Stimulated activated CD8-positive, alpha-beta memory T cell treated with anti-CD3 and anti-CD28 coated beads, Interleukin-12 subunit alpha, Interleukin-12 subunit beta, amount 100 ng/mL, for 4 hours (primary cell): Measurements from ENCODE around the gene ERBB2.
"Not testable (repeated sequence)": the region's sequence is repeated elsewhere in the genome, so short reads cannot be mapped to it uniquely, and the experiment has no call there.

Experiments used
- DNase-seq: peaks from one replicate; pipeline ENCODE4 v3.0.0-alpha.2; 2020; ENCODE audit warnings: low read depth

ERBB2 gene

GRCh38 chr17:39745335-39746144 is 45.7 kb downstream of the ERBB2 start:
- DNase-seq: no peak

DNA sequence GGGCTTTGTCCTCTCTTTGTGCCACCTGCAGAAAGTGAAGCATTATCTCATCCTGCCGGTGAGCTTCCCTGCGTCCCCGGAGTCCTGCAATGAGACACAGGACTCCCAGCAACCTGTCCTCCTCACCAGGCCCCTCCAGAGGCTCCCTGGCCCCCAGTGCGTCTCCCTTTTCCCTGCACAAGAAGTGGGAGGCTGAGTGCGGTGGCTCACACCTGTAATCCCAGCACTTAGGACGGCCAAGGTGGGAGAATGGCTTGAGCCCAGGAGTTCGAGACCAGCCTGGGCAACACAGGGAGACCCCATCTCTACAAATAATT is 46.2 kb downstream of the ERBB2 start:
- no peak for DNase-seq

DNA sequence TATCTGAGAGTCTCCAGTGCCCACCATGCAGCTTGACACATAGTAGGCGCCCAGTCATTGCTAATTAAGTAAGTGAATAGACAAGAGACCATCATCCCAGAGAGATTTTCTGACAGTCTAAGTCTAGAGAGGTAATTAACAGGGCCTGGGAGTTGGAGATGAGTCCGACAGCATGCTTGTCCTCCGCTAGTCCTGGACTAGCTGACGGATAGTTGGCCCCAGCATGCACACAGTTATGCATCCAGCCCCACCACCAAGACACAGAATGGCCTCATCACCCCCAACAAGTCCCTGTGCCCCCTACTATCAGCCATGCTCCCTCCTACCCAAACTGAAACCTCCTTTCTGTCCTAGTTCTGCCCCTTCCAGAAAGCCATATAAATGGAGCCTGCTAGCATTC is 47.9 kb downstream of the ERBB2 start:
- DNase-seq: no peak

DNA sequence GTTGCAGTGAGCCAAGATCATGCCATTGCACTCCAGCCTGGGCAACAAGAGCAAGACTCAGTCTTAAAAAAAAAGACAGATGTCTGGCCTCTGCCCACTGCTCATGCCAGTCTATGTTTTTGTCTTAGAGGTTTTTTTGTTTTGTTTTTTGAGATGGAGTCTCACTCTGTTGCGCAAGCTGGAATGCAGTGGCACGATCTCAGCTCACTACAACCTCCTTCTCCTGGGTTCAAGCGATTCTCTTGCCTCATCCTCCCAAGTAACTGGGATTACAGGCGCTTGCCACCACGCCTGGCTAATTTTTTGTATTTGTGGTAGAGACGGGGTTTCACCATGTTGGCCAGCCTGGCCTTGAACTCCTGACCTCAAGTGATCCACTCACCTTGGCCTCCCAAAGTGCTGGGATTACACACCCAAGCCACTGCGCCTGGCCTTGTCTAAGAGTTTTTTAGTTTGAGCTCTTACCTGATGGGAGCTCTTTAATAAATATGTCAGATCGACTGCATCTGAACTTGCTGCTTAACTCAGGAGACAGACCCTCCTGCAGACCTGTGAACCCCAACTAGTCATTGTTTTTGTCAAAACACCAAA is 48.7 kb downstream of the ERBB2 start:
- DNase-seq: not testable (repeated sequence)

DNA sequence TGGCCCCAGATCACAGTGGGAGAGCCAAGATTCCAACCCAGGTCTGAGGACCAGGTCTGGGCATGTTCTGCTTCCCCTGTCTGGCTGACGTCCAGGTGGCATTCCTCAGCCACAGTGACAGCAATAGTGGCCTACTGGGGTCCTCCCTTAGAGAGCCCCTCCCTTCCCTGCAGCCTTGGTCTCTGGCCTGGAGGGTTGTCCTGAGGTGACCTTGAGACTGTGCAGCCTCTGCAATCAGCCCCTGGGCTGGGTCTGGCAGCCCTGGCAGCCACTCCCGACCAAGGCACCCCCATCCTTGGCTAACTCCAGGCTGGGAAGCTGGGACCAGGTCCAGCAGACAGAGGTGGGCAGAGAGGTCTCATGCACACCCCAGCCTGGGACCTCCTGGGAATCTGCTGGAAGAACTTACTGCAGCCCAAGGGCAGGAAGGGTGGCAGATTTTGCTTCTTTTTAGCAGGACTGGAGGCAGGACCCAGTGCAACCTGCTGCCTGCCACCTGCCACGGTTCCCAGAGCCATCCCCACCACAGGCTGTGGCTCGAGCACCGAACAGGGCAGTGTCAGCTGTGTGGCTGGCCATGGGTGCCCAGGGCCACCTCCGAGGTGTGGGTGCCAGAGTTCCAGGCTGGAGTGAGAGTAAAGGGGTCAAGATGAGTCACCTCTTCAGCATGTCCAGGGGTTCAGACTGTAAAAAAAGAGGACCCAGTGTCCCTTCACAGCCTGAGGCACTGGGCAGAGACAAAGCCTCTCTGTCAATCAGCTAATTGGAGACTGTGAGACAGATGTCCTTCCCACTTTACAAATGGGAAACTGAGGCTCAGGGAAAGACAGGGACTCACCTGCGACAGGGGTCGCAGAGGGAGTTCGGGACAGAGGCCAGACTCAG is 50.5 kb downstream of the ERBB2 start:
- DNase-seq: no peak

DNA sequence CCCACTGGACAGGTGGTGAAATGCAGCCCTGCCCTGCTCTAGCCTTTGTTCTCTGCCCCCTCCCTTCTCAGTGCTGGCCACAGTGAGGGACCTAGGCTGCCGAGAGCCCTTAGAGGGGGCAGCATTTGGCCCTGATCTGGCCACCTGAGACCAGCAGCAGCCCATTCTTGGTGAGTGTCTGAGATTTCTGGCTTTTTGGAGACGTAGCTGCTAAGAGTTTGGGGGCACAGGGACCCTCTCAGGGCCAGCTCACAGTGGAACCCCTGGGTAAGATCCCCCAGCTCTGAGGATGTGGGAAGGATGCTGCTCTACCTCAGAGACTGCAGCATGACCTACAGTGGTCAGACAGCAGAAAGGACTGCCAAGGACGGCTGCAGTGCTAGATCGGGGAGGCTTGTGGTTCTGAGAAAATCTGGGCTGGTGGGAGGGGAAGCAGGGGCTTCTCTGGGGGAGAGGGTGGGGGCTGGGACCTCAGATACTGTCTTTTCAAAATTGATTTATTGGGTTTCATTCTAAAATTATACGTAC is 51.2 kb downstream of the ERBB2 start:
- no peak for DNase-seq

DNA sequence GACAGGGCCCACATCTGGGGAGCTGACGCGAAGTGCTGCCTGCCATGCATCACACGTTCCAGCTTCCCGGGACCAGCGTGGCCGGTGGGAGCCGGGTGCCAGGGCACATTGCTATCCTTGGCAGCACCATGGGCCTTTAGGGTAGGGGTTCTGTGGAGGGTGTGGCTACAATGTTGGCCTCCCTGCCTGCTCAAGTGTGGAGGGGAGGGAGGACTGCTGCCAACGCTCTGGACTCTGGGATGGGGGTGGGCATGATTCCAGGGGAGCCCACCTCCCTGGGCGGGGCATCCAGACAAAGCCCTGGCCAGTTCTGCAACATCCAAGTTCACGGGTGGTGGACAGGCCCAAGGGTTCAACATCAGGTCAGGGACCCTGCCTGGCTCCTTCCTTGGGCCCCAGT is 51.8 kb downstream of the ERBB2 start:
- DNase-seq: no peak

DNA sequence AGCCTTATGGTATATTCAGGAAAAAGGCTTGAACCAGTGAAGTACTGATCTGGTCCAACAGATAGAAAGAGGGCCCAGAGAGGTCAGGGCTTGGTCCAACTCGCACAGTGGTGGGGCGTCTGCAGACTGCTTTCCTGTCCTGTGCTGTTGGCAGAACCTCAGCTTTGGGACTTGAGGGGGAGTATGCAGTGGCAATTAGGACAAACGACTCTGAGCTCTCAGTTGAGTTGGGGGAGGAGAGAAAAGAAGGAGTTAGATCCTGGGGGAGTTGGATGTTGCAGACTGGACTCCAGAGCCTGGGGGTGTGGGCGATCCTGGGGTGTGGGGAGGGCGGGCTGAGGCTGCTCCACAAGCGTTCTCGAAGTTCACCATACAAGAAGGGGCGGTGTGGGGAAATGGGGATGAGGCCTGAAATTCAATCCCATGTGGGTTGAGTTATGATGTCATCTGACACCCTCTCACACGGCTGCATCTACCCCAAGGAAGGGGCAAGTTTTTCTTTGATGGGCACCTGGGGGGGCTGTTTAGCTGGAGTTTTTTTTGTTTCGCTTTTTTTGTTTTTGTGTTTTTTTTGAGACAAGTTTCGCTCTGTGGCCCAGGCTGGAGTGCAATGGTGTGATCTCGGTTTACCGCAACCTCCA is 52.5 kb downstream of the ERBB2 start:
- no peak for DNase-seq

GRCh38 chr17:39753514-39754160 is 53.8 kb downstream of the ERBB2 start:
- peak; percentile 68 for DNase-seq

DNA sequence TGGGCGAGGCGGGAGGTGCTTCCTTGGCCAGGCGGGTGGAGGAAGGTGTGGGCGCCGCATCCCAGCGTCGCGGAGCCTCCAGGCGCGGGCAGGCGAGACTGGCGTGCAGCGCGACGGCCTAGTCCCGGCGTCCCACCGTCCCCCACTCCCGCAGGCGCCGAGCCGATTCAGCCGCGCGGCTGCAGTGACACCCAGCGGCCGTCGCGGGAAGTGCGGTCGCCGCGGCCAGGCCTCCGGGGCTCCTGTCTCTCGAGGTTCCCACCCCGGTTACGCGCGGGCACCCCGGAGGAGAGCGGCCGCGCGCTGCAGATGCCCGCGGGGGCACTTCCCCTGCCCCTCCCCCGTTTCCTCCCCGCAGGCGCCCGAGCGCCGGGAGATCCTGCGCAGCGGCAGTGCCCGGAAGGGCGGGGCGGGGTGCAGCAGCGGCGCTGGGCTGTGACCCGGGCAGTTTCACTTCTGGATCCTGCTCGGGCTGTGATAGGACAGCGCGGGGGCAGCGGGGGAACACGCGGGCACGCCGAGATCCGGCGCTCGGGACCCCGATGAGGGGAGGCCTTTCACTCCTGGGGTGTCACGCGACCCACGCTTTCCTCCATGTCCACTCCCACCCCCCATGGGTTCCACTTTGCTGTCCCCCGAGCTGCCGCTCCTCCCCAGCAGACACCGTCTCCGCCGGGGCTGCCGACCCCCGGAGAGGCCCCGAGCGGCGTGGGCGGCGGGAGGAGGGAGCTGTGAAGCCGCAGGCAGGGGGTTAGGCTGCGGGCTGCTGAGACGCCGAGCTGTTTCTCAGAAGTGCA is 54.5 kb downstream of the ERBB2 start:
- DNase-seq: peak; percentile 96

GRCh38 chr17:39754958-39755553 is 55.2 kb downstream of the ERBB2 start:
- no peak for DNase-seq

- DNase-seq: peak; percentile 45
Observed at GRCh38 chr17:39755554-39756379, 55.9 kb downstream of the ERBB2 start.

GRCh38 chr17:39756380-39757079 is 56.7 kb downstream of the ERBB2 start:
- DNase-seq: no peak

- DNase-seq: no peak
Observed at GRCh38 chr17:39757176-39757662, 57.4 kb downstream of the ERBB2 start.

DNA sequence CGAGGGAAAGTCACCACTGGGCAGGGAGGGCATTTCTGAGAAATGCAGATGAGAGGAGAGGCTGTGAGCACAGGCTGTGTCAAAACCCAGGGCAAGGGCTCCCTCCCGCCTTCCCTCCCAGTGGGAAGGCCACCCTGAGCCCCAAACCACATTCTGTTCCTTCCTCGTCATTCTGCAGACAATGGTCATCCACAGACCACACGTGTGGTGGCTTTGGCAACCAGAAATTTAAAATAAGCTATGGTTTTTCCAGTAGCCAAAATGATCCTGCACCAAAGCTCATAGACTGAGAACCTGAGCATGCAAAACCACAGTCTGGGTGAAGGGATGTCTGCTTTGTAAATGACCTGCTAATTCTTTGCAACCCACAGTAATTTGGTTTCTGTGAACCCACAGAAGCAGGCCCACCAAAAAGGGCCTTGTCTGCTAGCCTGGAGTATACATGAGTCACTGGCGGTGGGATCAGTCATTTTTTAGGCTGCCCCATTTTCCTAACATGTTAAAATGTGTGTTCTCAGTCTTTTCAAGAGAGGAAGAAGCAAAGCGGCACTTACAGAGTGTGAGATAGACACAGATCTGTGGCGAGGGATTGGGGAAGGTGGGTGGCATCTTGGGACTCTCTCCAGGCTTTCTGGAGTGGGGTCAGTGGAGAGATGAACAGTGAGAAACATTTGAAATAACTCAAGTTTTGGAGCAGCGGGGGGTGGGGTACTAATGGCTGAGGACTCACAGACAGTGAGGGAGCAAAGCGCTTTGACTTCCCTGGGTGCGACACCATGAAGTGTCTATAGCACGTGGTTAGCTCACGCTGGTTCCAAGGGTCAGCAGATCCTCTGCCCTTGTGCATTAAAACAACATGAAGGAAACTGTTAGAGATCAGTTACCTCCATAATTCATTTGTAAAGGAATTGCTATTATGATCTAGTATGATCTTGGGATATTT is 58.3 kb downstream of the ERBB2 start:
- peak; percentile 49 for DNase-seq

GRCh38 chr17:39759204-39759603 is 59.3 kb downstream of the ERBB2 start:
- DNase-seq: no peak

DNA sequence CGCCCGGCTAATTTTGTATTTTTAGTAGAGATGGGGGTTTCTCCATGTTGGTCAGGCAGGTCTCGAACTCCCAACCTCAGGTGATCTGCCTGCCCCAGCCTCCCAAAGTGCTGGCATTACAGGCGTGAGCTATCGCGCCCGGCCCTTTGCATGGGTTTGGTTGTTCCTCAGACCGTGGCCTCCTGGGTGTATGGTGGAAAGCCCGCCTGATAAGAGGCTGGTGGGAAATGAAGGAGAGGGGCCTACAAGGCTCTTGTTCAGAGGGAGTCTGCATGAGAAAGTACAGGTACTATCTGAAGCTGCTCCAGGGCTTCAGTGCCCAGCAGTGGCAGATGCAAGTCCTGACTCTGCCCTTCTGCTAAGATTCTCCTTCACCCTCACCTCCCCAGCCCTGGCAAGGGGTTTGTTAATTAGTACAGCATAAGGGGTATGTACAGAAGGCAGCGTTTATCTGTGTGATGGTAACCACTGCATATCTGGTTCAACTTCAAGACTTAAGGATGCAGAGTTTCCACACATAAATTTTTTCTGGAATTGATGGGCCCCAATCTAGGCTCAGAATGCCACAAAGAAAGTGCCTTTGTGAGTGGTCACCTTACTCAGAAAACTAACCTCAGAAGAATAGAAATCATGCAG is 62.1 kb downstream of the ERBB2 start:
- DNase-seq: no peak
